HG02852 (cell line): ENCODE results near the gene HSD17B2.
A peak's percentile ranks its signal among the peaks of the same experiment; 100 is the strongest.
"Not testable (repeated sequence)": the region's sequence is repeated elsewhere in the genome, so short reads cannot be mapped to it uniquely, and the experiment has no call there.

Experiments used
- ATAC-seq: cut with Tn5 transposase; IDR thresholded peaks from one replicate; pipeline ENCODE4 v1.9.1; 2021; ENCODE audit warnings: mild to moderate bottlenecking, moderate library complexity; ENCODE audit not compliant: unreplicated experiment

The HSD17B2 gene

DNA sequence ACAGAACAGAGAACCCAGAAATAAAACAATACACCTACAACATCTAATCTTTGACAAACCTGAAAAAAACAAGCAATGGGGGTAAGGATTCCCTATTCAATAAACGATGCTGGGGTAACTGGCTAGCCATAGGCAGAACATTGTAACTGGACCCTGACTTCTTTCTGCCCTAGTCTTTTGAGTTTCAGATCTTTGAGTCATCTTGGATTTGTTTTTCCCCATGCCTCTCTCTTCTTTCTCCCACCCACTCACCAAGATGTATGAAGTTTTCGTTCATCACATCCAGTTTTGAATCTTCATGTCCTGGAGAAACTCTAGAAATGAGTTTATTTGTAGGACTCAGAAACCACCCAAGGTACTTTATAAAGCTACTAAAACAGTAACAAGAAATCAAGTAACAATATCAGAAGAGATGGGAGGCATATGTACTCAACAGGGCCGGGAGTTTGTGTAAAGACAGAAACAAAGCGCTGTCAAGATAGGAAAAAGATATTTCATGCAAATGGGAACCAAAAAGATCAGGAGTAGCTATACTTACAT, 39.0 kb downstream of the HSD17B2 start:
- no peak for ATAC-seq

DNA sequence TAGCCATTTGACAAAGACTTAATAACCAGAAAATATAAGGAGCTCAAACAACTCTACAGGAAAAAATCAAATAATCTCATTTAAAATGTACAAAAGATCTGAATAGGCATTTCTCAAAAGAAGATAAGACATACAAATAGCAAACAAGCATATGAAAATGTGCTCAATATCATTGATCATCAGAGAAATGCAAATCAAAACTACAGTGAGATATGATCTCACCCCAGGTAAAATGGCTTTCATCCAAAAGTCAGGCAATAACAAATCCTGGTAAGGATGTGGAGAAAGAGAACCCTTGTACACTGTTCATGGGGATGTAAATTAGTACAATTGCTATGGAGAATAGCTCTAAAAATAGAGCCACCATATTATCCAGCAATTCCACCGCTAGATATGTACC, 43.1 kb downstream of the HSD17B2 start:
- ATAC-seq = no peak

DNA sequence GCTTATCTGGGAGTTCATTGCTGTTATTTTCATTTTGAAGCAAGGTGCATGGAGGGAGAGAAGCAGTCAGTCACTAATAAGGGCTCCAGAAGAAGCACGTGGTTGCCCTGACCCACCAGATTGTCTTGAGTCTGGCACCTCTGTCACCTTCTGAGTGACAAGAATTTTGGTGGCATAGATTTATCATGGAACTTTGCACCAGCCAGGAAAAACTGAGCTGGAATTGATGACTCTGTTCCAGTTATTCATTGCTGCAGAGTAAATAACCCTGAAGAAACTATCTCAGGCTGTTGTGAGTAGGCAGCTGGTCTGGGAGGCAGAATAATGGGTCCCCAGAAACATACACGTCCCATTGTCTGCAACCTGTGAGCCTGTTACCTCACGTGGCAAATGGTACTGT, 44.8 kb downstream of the HSD17B2 start:
- no peak for ATAC-seq

DNA sequence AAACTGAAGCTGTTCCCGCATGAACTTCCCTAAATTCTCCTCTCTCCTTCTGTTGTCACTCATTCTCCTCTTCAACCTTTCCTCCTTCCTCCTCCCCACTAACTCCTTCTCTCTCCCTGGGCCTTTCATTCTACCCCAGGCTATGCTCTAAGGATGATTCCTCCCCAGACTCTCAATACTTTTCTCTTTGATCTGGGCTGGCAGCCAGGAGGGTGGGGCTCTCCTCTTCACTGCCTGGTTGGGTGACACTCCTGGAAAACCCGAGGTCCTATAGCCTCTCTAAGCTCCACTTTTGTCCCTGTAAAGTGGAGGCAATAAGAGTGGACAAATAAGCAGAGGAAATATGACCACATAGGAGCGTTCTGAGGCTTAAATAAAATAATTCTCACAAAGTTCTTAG, 46.2 kb downstream of the HSD17B2 start:
- ATAC-seq = no peak

DNA sequence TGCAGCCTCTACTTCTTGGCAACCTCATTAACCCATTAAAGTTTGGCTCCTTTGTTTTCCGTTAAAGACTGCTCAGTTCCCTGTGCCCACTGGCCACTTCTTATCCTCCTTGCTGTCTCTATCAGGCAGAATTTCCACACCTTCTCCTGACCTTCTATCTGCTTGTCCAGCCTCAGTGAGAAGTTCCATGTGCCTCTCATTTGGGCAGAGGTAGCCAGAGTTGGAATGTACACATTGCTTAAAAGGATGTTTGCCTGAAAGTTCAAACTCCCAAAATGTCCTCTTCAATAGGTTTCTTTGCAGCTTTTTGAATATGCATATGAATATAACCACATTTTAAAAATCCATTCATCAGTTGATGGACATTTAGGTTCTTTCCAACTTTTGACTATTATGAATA, 47.0 kb downstream of the HSD17B2 start:
- no peak for ATAC-seq

GRCh38 chr16:82082543-82083244, 47.6 kb downstream of the HSD17B2 start:
- ATAC-seq = peak; percentile 83

DNA sequence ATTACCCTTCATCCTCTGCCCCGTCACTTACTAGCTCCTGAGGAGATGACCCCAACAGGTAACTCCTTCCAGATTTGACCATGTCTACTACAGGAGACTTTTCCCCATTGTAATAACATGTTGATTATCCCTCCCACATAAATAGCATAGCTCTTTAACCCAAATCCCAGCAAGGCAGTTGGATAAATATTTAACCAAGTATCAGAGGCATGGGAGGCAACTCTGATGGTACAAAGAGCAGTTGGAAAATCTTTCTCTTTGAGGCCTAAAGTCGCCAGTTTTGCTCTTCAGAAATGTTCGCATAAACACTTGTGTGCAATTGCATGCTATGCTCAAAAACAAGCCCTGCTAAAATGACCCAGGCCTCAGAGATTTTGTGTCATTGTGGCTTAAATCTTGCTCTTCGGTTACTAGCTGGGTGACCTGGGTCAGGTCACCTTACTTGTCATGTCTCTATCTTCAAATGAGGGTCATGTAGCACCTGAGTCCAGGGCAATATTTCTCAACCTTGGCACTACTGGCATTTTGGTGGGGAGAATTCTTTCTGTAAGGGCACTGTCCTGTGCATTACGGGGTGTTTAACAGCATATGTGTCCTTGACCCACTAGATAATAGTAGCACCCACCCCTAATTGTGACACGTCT, 48.8 kb downstream of the HSD17B2 start:
- no peak for ATAC-seq

- ATAC-seq = no peak
These were observed 50.1 kb downstream of the HSD17B2 start for GRCh38 chr16:82085011-82085779.

DNA sequence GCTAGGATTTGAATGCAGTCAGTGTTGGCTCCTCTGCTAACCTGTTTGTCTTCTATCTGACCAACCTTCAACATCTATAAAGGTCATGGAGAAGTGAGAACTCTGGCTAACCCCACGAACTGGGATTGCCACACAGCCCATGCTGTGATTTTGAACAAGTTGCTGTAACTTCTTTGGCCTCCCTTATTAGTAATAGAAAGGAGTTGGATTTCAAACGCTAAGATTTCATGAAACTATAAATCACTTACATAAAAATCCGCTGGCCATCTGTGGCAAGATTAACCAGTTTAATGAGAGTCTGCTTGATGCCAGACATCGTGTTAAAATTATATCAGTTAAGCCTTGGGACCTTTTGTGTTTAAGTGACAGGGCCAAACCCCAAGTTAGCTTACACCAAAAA, 53.4 kb downstream of the HSD17B2 start:
- ATAC-seq = no peak

DNA sequence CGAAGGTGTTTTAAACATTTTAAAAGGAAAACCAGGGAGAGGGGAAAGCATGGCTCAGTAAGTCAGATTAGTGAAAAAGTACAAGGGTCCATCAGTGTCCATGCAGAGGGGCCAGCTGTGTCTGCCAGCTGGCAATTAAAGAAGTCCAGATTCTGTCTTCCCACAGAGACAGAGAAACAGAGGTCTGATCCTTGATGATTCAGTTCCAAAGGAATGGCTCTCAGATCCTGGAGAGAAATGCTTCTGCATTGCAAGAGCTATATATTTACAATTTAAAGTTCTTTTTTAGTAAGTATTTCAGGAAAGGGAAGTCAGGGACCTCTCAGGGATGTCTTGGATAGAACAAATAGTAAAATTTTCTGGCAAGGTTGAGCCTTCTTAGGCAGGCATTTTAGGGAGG, 56.2 kb downstream of the HSD17B2 start:
- ATAC-seq = no peak

DNA sequence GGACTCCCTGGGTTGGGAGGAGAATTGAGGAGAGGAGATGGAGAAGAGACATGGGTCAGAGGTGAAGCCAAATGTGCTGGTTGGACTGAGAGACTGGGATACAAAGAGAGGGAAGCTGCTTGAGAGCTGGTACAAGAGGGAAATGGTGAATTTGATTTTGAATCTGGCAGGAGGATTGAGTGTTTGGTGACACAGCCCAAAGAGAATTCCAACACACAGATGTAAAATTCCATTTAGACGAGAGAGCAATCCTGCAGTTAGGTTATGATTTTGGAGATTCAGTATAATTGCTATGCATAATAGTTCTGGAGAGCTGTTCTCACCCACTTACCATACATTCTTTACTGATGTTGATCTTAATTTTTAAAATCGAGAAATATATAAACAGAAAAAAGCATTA, 57.7 kb downstream of the HSD17B2 start:
- no peak for ATAC-seq

- ATAC-seq = no peak
These were observed 58.7 kb downstream of the HSD17B2 start for GRCh38 chr16:82093666-82094300.

DNA sequence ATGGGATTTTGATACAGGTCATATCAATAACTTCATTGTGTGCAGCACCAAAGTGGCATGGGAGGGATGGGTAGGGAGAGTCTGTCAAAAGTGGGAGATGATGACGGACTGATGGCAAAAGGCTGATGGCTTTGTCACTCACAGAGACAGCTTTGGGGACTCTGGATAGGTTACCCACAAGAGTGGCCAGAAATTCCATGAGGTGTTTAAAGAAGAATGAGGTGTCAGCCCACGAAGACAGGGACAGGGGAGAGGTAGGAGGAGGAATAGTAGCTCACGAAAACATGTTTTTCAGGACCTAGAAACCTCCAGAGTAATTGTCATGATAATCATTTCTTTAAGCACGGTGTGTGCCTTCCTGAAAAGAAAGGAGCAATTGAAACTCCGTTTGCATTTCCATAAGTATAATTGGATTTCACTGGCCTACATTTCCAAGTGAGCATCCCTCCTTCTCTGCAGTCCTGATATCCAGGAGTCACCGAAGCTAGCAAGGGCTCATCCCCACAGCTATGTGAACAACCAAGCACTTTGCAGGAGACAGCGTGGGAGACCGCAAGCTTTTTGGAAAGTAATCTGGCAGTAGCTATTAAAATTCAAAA, 60.0 kb downstream of the HSD17B2 start:
- ATAC-seq = no peak

DNA sequence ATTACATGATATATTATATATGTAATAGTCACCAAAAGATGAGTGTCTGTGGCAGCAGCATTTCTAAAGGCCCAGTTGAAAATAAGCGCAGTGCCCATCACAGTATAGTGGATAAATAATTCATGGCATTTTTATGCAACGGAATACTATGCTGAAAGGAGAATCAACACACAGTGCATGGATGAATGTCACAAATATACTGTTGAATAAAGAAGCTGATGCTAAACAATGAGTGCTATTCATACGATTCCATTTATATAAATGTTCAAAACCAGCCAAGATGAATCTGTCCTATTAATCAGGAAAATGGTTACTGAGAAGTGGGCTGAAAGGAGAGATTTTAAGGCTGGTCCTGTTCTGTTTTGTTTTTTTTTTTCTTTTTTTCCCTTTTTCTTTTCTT, 61.6 kb downstream of the HSD17B2 start:
- no peak for ATAC-seq

DNA sequence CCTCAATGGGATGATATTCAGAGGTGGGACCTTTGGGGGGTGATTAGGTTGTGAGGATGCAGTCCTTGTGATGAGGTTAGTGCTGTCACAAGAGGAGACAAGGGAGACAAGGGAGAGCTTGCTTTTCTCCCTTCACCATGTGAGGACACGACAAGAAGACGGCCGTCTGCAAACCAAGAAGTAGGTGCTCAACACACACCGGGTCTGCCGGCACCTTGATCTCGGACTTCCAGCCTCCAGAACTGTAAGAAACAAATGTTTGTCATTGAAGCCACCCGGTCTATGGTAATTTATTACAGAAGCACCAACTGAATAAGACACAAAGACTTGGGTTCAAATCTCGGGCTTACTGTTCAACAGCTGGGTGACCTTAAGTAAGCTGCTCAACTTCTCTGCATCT, 70.1 kb downstream of the HSD17B2 start:
- no peak for ATAC-seq

DNA sequence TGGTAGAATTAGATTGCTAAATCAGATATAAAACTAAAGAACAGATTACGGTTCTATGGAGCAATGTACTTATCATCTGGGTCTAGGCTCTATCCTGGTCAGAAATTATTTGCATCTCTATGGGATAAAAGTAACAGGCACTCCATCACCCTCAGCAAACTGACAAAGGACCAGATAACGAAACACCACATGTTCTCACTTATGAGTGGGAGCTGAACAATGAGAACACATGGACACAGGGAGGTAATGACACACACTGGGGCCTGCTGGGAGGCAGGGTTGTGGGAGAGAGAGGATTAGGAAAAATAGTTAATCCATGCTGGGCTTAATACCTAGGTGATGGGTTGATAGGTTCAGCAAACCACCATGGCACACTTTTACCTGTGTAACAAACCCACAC, 73.0 kb downstream of the HSD17B2 start:
- no peak for ATAC-seq

GRCh38 chr16:82108774-82109173, 73.7 kb downstream of the HSD17B2 start:
- no peak for ATAC-seq

GRCh38 chr16:82109266-82109665, 74.2 kb downstream of the HSD17B2 start:
- ATAC-seq = not testable (repeated sequence)

GRCh38 chr16:82111944-82112343, 76.9 kb downstream of the HSD17B2 start:
- no peak for ATAC-seq

DNA sequence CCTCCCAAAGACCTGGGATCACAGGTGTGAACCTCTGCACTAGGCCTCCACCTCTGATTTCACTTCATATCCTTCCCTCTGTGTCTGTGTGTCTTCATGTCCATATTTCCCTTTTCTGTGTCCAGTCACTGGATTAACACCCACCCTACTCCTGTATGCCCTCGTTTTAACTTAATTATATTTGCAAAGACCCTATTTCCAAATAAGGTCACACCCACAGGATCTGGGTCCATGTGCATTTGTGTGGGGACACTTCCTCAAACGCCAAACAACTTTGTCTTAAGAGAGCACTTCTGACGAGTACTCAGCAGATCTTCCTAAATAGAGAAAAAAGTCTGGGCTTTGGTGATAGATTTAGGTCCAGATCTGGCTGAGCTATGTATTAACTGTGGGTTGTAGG, 78.7 kb downstream of the HSD17B2 start:
- no peak for ATAC-seq

GRCh38 chr16:82116535-82116934, 81.5 kb downstream of the HSD17B2 start:
- ATAC-seq = no peak
